HG02678 (cell line): ENCODE results near the gene RALY.

Experiments used
- ATAC-seq: cut with Tn5 transposase; IDR thresholded peaks from one replicate; pipeline ENCODE4 v1.9.1; 2021; ENCODE audit warnings: mild to moderate bottlenecking, moderate library complexity; ENCODE audit not compliant: unreplicated experiment

Gene RALY

GRCh38 chr20:34047010-34047687 is 53.4 kb downstream of the RALY start:
- no peak for ATAC-seq

GRCh38 chr20:34047917-34048316 is 54.2 kb downstream of the RALY start:
- ATAC-seq, result no peak

- ATAC-seq, result no peak
These were observed 55.7 kb downstream of the RALY start for GRCh38 chr20:34049389-34049788.

GRCh38 chr20:34049897-34050695 is 56.4 kb downstream of the RALY start:
- ATAC-seq, result no peak

- no peak for ATAC-seq
These were observed 58.7 kb downstream of the RALY start for GRCh38 chr20:34052414-34052813.

GRCh38 chr20:34055290-34055689 is 61.6 kb downstream of the RALY start:
- ATAC-seq, result no peak

- ATAC-seq, result no peak
These were observed 65.1 kb downstream of the RALY start for GRCh38 chr20:34058831-34059230.

GRCh38 chr20:34060970-34061369 is 67.3 kb downstream of the RALY start:
- ATAC-seq, result no peak

GRCh38 chr20:34061695-34062094 is 68.0 kb downstream of the RALY start:
- ATAC-seq, result peak; percentile 61

GRCh38 chr20:34062570-34063482 is 69.1 kb downstream of the RALY start:
- no peak for ATAC-seq

GRCh38 chr20:34064286-34064685 is 70.6 kb downstream of the RALY start:
- ATAC-seq, result no peak

- no peak for ATAC-seq
These were observed 71.5 kb downstream of the RALY start for GRCh38 chr20:34065260-34065659.

GRCh38 chr20:34066476-34067090 is 72.9 kb downstream of the RALY start:
- no peak for ATAC-seq

GRCh38 chr20:34068001-34068400 is 74.3 kb downstream of the RALY start:
- no peak for ATAC-seq

- no peak for ATAC-seq
These were observed 75.8 kb downstream of the RALY start for GRCh38 chr20:34069341-34070078.

- no peak for ATAC-seq
These were observed 76.3 kb downstream of the RALY start for GRCh38 chr20:34070079-34070439.

- no peak for ATAC-seq
These were observed 77.1 kb downstream of the RALY start for GRCh38 chr20:34070859-34071258.

- ATAC-seq, result no peak
These were observed 78.4 kb downstream of the RALY start for GRCh38 chr20:34072076-34072475.

- no peak for ATAC-seq
These were observed 79.1 kb downstream of the RALY start for GRCh38 chr20:34072778-34073177.

- ATAC-seq, result no peak
These were observed 80.5 kb downstream of the RALY start for GRCh38 chr20:34074101-34074760.
